ENCODE measurements around the gene PANK1. TPM values are rescaled to one million over a fixed set of nuclear protein-coding genes. Genes with fewer than 3 reads are reported as not detected.

The PANK1 gene
- polyA plus RNA-seq, 4 donors = 13.1 to 27.7 (median 21.4) TPM

DNA sequence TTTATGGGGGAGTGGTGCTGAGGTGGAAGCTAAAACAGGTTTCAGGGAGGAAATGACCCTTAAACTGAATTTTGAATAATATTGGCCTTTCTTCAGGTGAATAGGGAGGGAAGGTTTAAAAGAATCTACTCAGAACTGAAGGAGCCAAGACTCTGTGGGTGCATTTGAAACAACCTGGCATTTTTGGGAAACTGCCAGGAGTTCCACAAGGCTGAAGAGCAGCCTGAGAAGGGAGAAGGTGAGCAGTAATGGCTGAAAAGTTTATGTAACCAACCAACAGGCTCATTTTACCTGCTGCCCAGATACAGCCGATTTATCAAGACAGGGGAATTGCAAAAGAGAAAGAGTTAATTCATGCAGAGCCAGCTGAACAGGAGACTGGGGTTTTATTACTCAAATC lies 4.0 kb upstream of the PANK1 start:
- Histone ChIP-seq H3K27ac (ENCODE audit: low read depth in 1 of 3, low read length in 2 of 3) (no peak overlapping the region), H3K36me3 (ENCODE audit: control insufficient read depth in 3 of 3, insufficient read depth in 2 of 3, low read depth in 1 of 3, low read length in 3 of 3) (no peaks in the 10 kb centered on the region), H3K4me1 (ENCODE audit: control insufficient read depth in 3 of 3, insufficient read depth in 2 of 3, low read depth in 1 of 3, low read length in 2 of 3) (peaks cover 0 to 36% (median 2%) of the 10 kb centered on the region in 3 donors), H3K9me3 (ENCODE audit: control insufficient read depth in 2 of 2, insufficient read depth in 1 of 2, low read depth in 1 of 2, low read length in 1 of 2) (peaks cover 0 to 11% of the 10 kb centered on the region in 2 donors), H3K27me3 (ENCODE audit: control insufficient read depth in 3 of 3, insufficient read depth in 3 of 3, low read length in 3 of 3) (no peaks in the 10 kb centered on the region), H3K4me3 (ENCODE audit: low read depth in 1 of 3, low read length in 3 of 3) (no peak overlapping the region)
- no peak for FAIRE-seq
- no peak for DNase-seq
- 90 to 96% (median 96%) methylated on average over 1 of the region's 1 CpG for WGBS, 3 donors

DNA sequence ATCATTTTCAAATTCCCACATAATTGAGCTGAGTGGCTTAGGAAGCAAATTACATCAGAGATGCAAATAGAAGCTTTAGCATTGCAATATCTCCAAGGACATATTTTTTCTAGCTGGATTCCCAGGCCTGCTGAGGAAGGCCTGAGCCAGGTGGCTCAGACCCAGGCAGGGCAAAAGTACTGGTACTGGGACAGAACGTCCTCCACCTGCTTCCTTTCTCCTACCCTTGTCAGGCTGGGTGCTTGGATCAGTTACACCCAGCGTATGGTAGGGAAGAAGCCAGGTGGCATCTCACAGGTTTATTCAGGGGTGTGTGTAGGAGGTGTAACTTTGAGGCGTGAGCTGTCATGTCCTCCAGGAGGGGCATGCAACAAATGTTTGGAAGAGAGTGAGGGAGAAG lies 3.0 kb upstream of the PANK1 start:
- Histone ChIP-seq H3K27me3 (ENCODE audit: control insufficient read depth in 3 of 3, insufficient read depth in 3 of 3, low read length in 3 of 3) (no peaks in the 10 kb centered on the region), H3K4me1 (ENCODE audit: control insufficient read depth in 3 of 3, insufficient read depth in 2 of 3, low read depth in 1 of 3, low read length in 2 of 3) (peaks cover 0 to 34% (median 2%) of the 10 kb centered on the region in 3 donors), H3K9me3 (ENCODE audit: control insufficient read depth in 2 of 2, insufficient read depth in 1 of 2, low read depth in 1 of 2, low read length in 1 of 2) (peaks cover 0 to 11% of the 10 kb centered on the region in 2 donors), H3K27ac (ENCODE audit: low read depth in 1 of 3, low read length in 2 of 3) (no peak overlapping the region), H3K4me3 (ENCODE audit: low read depth in 1 of 3, low read length in 3 of 3) (no peak overlapping the region), H3K36me3 (ENCODE audit: control insufficient read depth in 3 of 3, insufficient read depth in 2 of 3, low read depth in 1 of 3, low read length in 3 of 3) (no peaks in the 10 kb centered on the region)
- 62 to 81% (median 64%) methylated on average over 3 of the region's 3 CpGs for WGBS, 3 donors
- FAIRE-seq (no peak), DNase-seq (no peak)

GRCh38 chr10:89646889-89647657 lies 2.0 kb upstream of the PANK1 start:
- DNase-seq (no peak), FAIRE-seq (no peak)
- H3K27ac ChIP-seq (ENCODE audit: low read depth in 1 of 3, low read length in 2 of 3) = peak overlapping the region in 2 of 3 donors; percentile 69 to 97
- WGBS, 3 donors = 63 to 67% (median 65%) methylated on average over 5 of the region's 5 CpGs
- H3K9me3 ChIP-seq (ENCODE audit: control insufficient read depth in 2 of 2, insufficient read depth in 1 of 2, low read depth in 1 of 2, low read length in 1 of 2) = peaks cover 0 to 11% of the 10 kb centered on the region in 2 donors
- no peaks in the 10 kb centered on the region for H3K36me3 ChIP-seq (ENCODE audit: control insufficient read depth in 3 of 3, insufficient read depth in 2 of 3, low read depth in 1 of 3, low read length in 3 of 3)
- H3K4me3 ChIP-seq (ENCODE audit: low read depth in 1 of 3, low read length in 3 of 3) = no peak overlapping the region
- H3K27me3 ChIP-seq (ENCODE audit: control insufficient read depth in 3 of 3, insufficient read depth in 3 of 3, low read length in 3 of 3) = no peaks in the 10 kb centered on the region
- H3K4me1 ChIP-seq (ENCODE audit: control insufficient read depth in 3 of 3, insufficient read depth in 2 of 3, low read depth in 1 of 3, low read length in 2 of 3) = peaks cover 0 to 28% (median 2%) of the 10 kb centered on the region in 3 donors

DNA sequence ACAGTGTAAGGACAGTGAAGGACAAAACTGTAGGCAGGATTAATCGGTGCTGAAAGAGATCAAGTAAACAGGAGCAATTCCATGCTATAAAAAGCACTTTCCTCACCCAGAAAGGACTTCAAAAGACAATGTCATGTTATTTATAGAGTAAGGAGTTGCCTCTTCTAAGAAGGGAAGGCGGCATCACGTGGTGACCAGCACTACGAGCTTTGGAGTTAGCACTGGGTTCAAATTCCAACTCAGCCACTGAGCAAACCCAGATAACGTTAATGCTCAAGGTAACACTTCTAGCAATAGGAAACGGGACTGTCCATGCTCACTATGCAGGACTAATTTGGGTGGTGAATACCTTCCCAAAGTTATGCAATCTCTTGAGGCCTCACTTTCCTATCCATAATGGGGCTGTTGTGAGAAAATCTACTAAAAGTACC lies 715 bp upstream of the PANK1 start:
- no peak for FAIRE-seq
- peaks cover 0 to 11% of the 10 kb centered on the region in 2 donors for H3K9me3 ChIP-seq (ENCODE audit: control insufficient read depth in 2 of 2, insufficient read depth in 1 of 2, low read depth in 1 of 2, low read length in 1 of 2)
- no peaks in the 10 kb centered on the region for H3K27me3 ChIP-seq (ENCODE audit: control insufficient read depth in 3 of 3, insufficient read depth in 3 of 3, low read length in 3 of 3)
- H3K4me3 ChIP-seq (ENCODE audit: low read depth in 1 of 3, low read length in 3 of 3) = peak overlapping the region in 2 of 3 donors; percentile 74 to 91
- H3K36me3 ChIP-seq (ENCODE audit: control insufficient read depth in 3 of 3, insufficient read depth in 2 of 3, low read depth in 1 of 3, low read length in 3 of 3) = no peaks in the 10 kb centered on the region
- DNase-seq = peak; percentile 95 to 96
- peaks cover 0 to 35% (median 2%) of the 10 kb centered on the region in 3 donors for H3K4me1 ChIP-seq (ENCODE audit: control insufficient read depth in 3 of 3, insufficient read depth in 2 of 3, low read depth in 1 of 3, low read length in 2 of 3)
- peak overlapping the region; percentile 91 to 97 (median 92) for H3K27ac ChIP-seq (ENCODE audit: low read depth in 1 of 3, low read length in 2 of 3)
- 13 to 30% (median 28%) methylated on average over 6 of the region's 6 CpGs for WGBS, 3 donors

DNA sequence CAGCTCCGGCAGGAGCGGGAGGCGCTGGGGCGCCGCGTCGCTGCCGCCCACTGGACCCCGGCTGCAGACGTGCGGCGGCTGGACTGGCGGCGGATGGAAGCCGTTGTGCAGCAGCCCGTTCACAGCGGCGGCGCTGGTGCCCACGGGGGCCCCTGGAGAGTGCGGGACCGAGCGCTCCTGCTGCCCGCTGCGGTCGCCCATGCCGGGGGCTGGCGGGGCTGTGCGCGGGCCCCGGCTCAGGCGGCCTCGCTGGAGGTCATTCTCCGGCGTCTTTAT lies 413 bp downstream of the PANK1 start:
- 0 to 1% (median 0%) methylated on average over 24 to 35 of the region's 35 CpGs for WGBS, 3 donors
- no peak for DNase-seq
- H3K4me1 ChIP-seq (ENCODE audit: control insufficient read depth in 3 of 3, insufficient read depth in 2 of 3, low read depth in 1 of 3, low read length in 2 of 3) = peaks cover 0 to 44% (median 2%) of the 10 kb centered on the region in 3 donors

DNA sequence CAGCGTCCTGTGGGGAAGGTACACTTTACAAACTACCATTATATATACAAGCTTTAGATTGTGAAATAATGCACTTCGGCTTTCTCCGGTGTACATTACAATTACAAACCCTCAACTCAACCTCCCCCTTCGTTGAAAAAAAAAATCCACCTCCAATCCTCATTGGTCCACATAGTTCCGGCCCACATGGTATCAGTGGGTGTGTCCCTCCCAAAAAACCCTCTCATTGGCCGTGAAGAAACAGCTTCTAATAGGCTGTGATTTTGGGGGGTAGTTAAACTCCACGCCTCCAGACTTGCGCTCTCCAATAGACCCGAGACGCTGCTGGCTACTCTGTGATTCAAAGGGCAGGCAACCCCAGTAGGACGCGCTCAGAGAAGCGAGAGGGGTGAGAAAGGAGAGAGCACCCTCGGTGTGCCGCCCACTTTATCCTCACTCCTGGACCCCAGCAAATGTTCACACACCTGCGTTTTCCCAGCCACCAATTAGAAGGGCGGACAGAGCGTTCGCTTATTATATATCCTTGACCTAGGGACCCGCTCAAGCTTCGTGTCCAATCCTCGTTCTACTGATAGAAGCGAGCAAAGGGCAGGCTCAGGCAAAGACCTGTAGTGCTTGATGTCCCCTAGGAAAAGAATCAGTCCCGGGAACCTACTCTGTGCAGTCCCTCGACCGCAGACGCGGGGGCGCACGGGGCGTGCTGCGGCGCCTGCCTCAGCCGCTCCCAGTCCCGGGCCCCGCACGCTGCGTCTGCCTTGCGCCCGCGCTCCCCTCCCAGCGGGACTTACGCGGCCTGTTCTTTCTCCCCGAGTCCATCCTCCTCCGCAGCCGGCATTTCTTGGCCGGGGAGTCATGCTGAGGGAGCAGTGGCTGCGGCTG lies 991 bp downstream of the PANK1 start:
- Histone ChIP-seq H3K36me3 (ENCODE audit: control insufficient read depth in 3 of 3, insufficient read depth in 2 of 3, low read depth in 1 of 3, low read length in 3 of 3) (peaks cover 0 to under 1% (median 0%) of the 10 kb centered on the region in 3 donors), H3K27me3 (ENCODE audit: control insufficient read depth in 3 of 3, insufficient read depth in 3 of 3, low read length in 3 of 3) (no peaks in the 10 kb centered on the region), H3K4me1 (ENCODE audit: control insufficient read depth in 3 of 3, insufficient read depth in 2 of 3, low read depth in 1 of 3, low read length in 2 of 3) (peaks cover 0 to 44% (median 2%) of the 10 kb centered on the region in 3 donors), H3K27ac (ENCODE audit: low read depth in 1 of 3, low read length in 2 of 3) (peak overlapping the region; percentile 91 to 97 (median 92)), H3K4me3 (ENCODE audit: low read depth in 1 of 3, low read length in 3 of 3) (peak overlapping the region; percentile 74 to 91 (median 91)), H3K9me3 (ENCODE audit: control insufficient read depth in 2 of 2, insufficient read depth in 1 of 2, low read depth in 1 of 2, low read length in 1 of 2) (peaks cover 0 to 3% of the 10 kb centered on the region in 2 donors)
- 0 to 1% (median 0%) methylated on average over 45 to 49 of the region's 49 CpGs for whole genome bisulfite sequencing, 3 donors
- DNase-seq (peak; percentile 95 to 99), FAIRE-seq (no peak)

More for the DNA sequence above, 413 bp downstream of the PANK1 start:
- Histone ChIP-seq H3K4me3 (ENCODE audit: low read depth in 1 of 3, low read length in 3 of 3) (peak overlapping the region; percentile 74 to 91 (median 91)), H3K36me3 (ENCODE audit: control insufficient read depth in 3 of 3, insufficient read depth in 2 of 3, low read depth in 1 of 3, low read length in 3 of 3) (no peaks in the 10 kb centered on the region), H3K9me3 (ENCODE audit: control insufficient read depth in 2 of 2, insufficient read depth in 1 of 2, low read depth in 1 of 2, low read length in 1 of 2) (peaks cover 0 to 8% of the 10 kb centered on the region in 2 donors), H3K27me3 (ENCODE audit: control insufficient read depth in 3 of 3, insufficient read depth in 3 of 3, low read length in 3 of 3) (no peaks in the 10 kb centered on the region), H3K27ac (ENCODE audit: low read depth in 1 of 3, low read length in 2 of 3) (peak overlapping the region; percentile 91 to 97 (median 92))
- FAIRE-seq = no peak

DNA sequence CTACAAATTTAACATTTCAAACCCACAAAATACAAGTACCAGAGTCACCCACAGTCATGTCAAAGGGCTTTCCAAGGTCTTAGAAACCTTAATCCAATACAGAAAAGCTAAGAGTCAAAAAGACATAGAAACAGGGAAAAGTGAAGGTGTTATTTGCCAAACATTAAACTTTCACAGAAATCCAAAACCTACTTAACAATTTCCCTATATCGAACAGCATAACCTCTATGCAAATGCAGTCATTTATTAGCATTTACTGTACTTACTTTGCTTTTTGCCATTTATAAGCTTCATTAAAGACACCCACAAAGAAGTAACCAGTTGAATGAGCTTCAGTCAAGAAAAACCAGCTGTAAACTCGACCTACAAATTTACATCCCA lies 1.6 kb downstream of the PANK1 start:
- DNase-seq (no peak), FAIRE-seq (no peak)
- Histone ChIP-seq H3K27me3 (ENCODE audit: control insufficient read depth in 3 of 3, insufficient read depth in 3 of 3, low read length in 3 of 3) (no peaks in the 10 kb centered on the region), H3K36me3 (ENCODE audit: control insufficient read depth in 3 of 3, insufficient read depth in 2 of 3, low read depth in 1 of 3, low read length in 3 of 3) (peaks cover 0 to 2% (median 0%) of the 10 kb centered on the region in 3 donors), H3K4me1 (ENCODE audit: control insufficient read depth in 3 of 3, insufficient read depth in 2 of 3, low read depth in 1 of 3, low read length in 2 of 3) (peaks cover 0 to 44% (median 2%) of the 10 kb centered on the region in 3 donors), H3K4me3 (ENCODE audit: low read depth in 1 of 3, low read length in 3 of 3) (peak overlapping the region; percentile 23 to 91 (median 74)), H3K27ac (ENCODE audit: low read depth in 1 of 3, low read length in 2 of 3) (peak overlapping the region in 1 of 3 donors; percentile 97), H3K9me3 (ENCODE audit: control insufficient read depth in 2 of 2, insufficient read depth in 1 of 2, low read depth in 1 of 2, low read length in 1 of 2) (no peaks in the 10 kb centered on the region)
- 0 to 3% (median 0%) methylated on average over 2 of the region's 2 CpGs for WGBS, 3 donors

DNA sequence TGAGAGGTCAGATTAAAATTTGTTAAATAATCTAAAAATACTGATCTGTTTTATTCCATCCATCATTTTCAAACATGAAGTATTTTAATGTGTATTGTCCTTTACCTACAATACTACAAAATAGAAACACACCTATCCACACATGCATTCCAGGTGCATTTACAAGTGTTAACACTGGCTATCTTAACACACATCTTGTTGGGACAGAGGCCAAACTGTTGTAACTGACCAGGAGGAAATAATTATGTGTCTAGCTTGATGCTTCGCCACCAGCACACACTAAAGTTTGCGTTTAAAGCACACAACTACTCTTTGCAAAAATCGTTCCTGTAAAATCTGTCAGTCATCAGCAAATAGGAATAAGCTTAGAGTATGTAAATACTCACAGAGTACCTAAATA lies 2.8 kb downstream of the PANK1 start:
- Histone ChIP-seq H3K9me3 (ENCODE audit: control insufficient read depth in 2 of 2, insufficient read depth in 1 of 2, low read depth in 1 of 2, low read length in 1 of 2) (no peaks in the 10 kb centered on the region), H3K27ac (ENCODE audit: low read depth in 1 of 3, low read length in 2 of 3) (peak overlapping the region in 1 of 3 donors; percentile 97), H3K27me3 (ENCODE audit: control insufficient read depth in 3 of 3, insufficient read depth in 3 of 3, low read length in 3 of 3) (no peaks in the 10 kb centered on the region), H3K4me3 (ENCODE audit: low read depth in 1 of 3, low read length in 3 of 3) (no peak overlapping the region), H3K36me3 (ENCODE audit: control insufficient read depth in 3 of 3, insufficient read depth in 2 of 3, low read depth in 1 of 3, low read length in 3 of 3) (peaks cover 0 to 4% (median 0%) of the 10 kb centered on the region in 3 donors), H3K4me1 (ENCODE audit: control insufficient read depth in 3 of 3, insufficient read depth in 2 of 3, low read depth in 1 of 3, low read length in 2 of 3) (peaks cover 0 to 33% (median 2%) of the 10 kb centered on the region in 3 donors)
- no peak for FAIRE-seq
- 63 to 75% (median 63%) methylated on average over 3 of the region's 3 CpGs for WGBS, 3 donors
- no peak for DNase-seq

Measured in small intestine (tissue), 7 donors.